Natural killer cell (primary cell): ENCODE measurements around the gene PITRM1. TPM values are rescaled to one million over a fixed set of nuclear protein-coding genes. Genes with fewer than 3 reads are reported as not detected.

Experiments
- ATAC-seq, 3 donors: fragments of 150-1000 bp in 2 of 3; fragments of 200-7000 bp in 1 of 3; cut with Tn5 transposase; 1 replicate in 1 of 3; 2 replicates in 2 of 3; pipeline ENCODE4 v1.10.0; 2021; ENCODE audit warnings: mild to moderate bottlenecking in 2 of 3, moderate library complexity in 2 of 3
- DNase-seq, 2 donors: peaks; one replicate each; pipeline versions ENCODE4 v3.0.0 to v3.0.0-alpha.2; 2013 to 2021; ENCODE audit warnings: mixed read lengths in 1 of 2
- H3K27ac ChIP-seq: one replicate; pipeline ENCODE4 v1.5.1; 2013; ENCODE audit warnings: mild to moderate bottlenecking, low read length
- H3K27me3 ChIP-seq: one replicate; pipeline ENCODE4 v1.6.1; 2013; ENCODE audit warnings: low read length; ENCODE audit not compliant: control insufficient read depth, insufficient read depth
- H3K36me3 ChIP-seq: one replicate; pipeline ENCODE4 v1.6.1; 2013; ENCODE audit warnings: low read length; ENCODE audit not compliant: control insufficient read depth, insufficient read depth
- H3K4me1 ChIP-seq: one replicate; pipeline ENCODE4 v1.6.1; 2013; ENCODE audit warnings: low read length; ENCODE audit not compliant: control insufficient read depth, insufficient read depth
- H3K4me3 ChIP-seq: one replicate; pipeline ENCODE4 v1.5.1; 2013; ENCODE audit warnings: low read length
- H3K9me3 ChIP-seq: one replicate; pipeline ENCODE4 v1.6.1; 2013; ENCODE audit warnings: low read length; ENCODE audit not compliant: control insufficient read depth, insufficient read depth
- H3K27ac Mint-ChIP-seq, 2 donors: one replicate each; pipeline ENCODE4 v1.8.0; 2022; ENCODE audit warnings: mild to moderate bottlenecking in 2 of 2, mixed read lengths in 2 of 2, moderate library complexity in 1 of 2
- H3K27me3 Mint-ChIP-seq, 2 donors: one replicate each; pipeline ENCODE4 v1.8.0; 2022; ENCODE audit warnings: low read depth in 2 of 2, mixed read lengths in 2 of 2
- H3K36me3 Mint-ChIP-seq: one replicate; pipeline ENCODE4 v1.8.0; 2022; ENCODE audit warnings: mixed read lengths
- H3K4me1 Mint-ChIP-seq, 2 donors: one replicate each; pipeline ENCODE4 v1.8.0; 2022; ENCODE audit warnings: mixed read lengths in 2 of 2
- H3K4me3 Mint-ChIP-seq: one replicate; pipeline ENCODE4 v1.8.0; 2022; ENCODE audit warnings: mild to moderate bottlenecking, moderate library complexity, mixed read lengths
- H3K9me3 Mint-ChIP-seq, 2 donors: one replicate each; pipeline ENCODE4 v1.8.0; 2022; ENCODE audit warnings: mixed read lengths in 2 of 2
- WGBS: methylation state at CpG from one replicate; pipeline ENCODE4 v1.1.7; 2013; ENCODE audit warnings: missing lambda C conversion rate; ENCODE audit not compliant: insufficient coverage; 5-methylcytosine and 5-hydroxymethylcytosine counted together
- intact Hi-C: fragments of 100-400 bp; cut with micrococcal nuclease; formaldehyde crosslinking; loops from one replicate; pipeline ENCODE4 v1.14.2; 2022
- total RNA-seq, 4 donors: library from RNA; stranded (reverse); fragments of 120-200 nt in 1 of 4; gene quantifications; one replicate each; pipeline versions ENCODE4 v1.2.3 to v1.2.4, GENCODE V29; 2013 to 2022
- TF ChIP-seq, protein P1 (sequence below): fragments of 200-600 bp; IDR thresholded peaks from one replicate; pipeline ENCODE4 v1.8.0; 2022; ENCODE audit warnings: antibody characterized with exemption

PITRM1 gene
- total RNA-seq, 3 donors from 2014 or later (not counting 1 experiment from before 2014, with no cell fraction given): 67.1 to 89.0 (median 70.6) TPM

DNA sequence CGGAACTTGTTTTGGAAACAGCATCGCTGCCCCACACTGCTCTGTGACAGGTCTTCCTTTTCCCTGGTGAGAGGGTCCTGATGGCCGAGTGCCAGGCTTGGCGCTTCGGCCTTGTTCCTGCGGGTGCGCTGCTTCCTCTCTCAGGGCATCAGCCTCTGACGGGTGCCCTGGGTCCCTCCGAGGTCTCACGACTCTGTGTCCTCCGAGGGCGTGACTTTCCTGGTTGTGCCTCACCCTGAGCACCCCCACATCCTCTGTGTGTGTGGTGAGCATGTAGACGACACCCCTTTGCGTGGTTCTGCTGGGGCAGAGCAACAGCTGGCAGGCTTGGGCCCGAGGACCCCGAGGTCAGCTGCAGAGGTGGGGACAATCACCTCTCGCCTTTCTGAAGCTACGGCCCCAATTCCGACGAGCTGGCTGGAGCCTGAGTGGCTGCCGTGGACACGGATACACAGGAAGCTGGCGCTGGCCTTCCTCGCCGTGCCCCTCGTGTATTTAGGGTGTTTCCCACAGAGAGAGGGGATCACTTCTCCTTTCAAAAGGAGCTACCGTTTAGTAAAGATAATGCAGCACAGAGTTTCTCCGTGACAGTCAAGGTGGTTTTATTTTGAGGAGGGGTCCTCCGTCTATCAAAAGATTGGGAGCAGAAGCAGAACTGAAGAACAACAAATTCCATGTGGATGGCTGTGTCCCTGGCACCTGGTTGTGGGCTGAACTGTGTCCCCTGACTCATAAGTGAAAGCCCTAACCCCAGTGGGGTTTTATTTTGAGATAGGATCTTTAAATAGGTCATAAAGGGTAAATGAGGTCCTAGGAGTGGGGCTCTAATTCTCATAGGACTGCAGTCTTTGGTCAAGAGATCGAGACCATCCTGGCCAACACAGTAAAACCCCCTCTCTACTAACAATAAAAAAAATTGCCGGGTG is 36.2 kb upstream of the PITRM1 start:
- WGBS: 63% methylated on average over 31 of the region's 31 CpGs

DNA sequence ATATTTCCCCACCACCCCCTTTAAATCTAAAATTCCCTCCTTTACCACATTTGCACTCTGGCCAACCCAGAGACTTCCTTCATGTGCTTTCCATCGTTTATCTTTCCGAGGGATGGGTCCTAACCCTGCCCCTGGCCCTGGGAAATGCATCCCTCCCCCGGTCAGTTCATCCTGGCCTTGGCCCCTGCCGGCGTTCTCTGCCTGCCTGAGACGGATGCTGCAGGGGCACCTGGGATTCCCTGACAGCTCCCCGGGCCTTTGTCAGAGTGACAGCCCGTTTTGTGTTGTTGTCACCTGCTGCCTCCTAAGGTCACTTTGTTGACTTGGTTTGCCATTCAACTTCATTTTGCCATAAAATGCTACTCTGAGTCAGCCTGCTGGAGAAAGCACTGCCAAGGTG is 34.8 kb upstream of the PITRM1 start:
- peaks cover 0 to 5% of the 10 kb centered on the region in 2 donors for H3K4me1 Mint-ChIP-seq
- Histone ChIP-seq H3K27me3 (peaks cover 2% of the 10 kb centered on the region), H3K36me3 (no peaks in the 10 kb centered on the region), H3K27ac (no peak overlapping the region), H3K4me1 (no peaks in the 10 kb centered on the region), H3K9me3 (no peaks in the 10 kb centered on the region), H3K4me3 (no peak overlapping the region)
- no peak overlapping the region for H3K4me3 Mint-ChIP-seq
- 90% methylated on average over 8 of the region's 8 CpGs for WGBS
- TF ChIP-seq, protein P1, sequence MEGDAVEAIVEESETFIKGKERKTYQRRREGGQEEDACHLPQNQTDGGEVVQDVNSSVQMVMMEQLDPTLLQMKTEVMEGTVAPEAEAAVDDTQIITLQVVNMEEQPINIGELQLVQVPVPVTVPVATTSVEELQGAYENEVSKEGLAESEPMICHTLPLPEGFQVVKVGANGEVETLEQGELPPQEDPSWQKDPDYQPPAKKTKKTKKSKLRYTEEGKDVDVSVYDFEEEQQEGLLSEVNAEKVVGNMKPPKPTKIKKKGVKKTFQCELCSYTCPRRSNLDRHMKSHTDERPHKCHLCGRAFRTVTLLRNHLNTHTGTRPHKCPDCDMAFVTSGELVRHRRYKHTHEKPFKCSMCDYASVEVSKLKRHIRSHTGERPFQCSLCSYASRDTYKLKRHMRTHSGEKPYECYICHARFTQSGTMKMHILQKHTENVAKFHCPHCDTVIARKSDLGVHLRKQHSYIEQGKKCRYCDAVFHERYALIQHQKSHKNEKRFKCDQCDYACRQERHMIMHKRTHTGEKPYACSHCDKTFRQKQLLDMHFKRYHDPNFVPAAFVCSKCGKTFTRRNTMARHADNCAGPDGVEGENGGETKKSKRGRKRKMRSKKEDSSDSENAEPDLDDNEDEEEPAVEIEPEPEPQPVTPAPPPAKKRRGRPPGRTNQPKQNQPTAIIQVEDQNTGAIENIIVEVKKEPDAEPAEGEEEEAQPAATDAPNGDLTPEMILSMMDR: no peak
- no peaks in the 10 kb centered on the region for H3K9me3 Mint-ChIP-seq
- H3K27me3 Mint-ChIP-seq: peaks cover 22 to 44% of the 10 kb centered on the region in 2 donors
- no peak overlapping the region for H3K27ac Mint-ChIP-seq
- DNase-seq: no peak
- intact Hi-C loops: no loop called here
- H3K36me3 Mint-ChIP-seq: no peaks in the 10 kb centered on the region
- no peak for ATAC-seq

More for the DNA sequence above, 36.2 kb upstream of the PITRM1 start:
- ATAC-seq (no peak), DNase-seq (no peak)
- Histone ChIP-seq H3K4me1 (no peaks in the 10 kb centered on the region), H3K27me3 (peaks cover 2% of the 10 kb centered on the region), H3K36me3 (no peaks in the 10 kb centered on the region), H3K9me3 (no peaks in the 10 kb centered on the region), H3K27ac (no peak overlapping the region), H3K4me3 (no peak overlapping the region)
- Mint-ChIP-seq H3K4me3 (no peak overlapping the region), H3K9me3 (no peaks in the 10 kb centered on the region), H3K36me3 (no peaks in the 10 kb centered on the region), H3K4me1 (peaks cover 0 to 5% of the 10 kb centered on the region in 2 donors), H3K27ac (no peak overlapping the region), H3K27me3 (peaks cover 20 to 36% of the 10 kb centered on the region in 2 donors)
- TF ChIP-seq, protein P1: no peak
- intact Hi-C loops: no loop called here

DNA sequence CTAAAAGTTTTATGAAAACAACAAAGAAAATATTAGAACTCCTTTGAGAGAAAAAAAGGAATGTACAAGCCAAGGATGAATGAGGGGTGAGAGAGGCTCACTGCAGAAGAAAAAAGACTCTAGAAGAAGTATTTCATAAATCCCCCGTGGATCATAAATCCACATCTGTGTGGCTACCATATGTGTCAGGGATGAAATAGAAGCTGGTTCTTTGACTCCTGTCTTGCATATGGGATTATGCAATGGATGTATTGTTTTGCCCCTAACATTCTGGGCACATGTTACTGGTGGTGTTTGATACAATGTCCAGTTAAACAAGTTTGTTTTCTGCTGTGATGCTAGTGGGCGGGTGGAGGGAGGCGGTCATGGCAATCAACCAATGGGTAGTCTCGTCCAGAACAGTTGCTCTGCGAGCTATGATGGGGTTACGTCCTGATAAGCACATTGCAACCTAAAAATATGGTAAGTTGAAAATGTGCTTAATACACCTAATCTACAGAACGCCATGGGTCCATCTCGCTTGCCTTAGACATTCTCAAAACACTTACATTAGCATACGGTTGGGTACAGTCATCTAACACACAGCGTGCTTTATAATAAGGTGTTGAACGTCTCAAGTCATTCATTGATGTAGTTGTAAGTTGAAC is 34.1 kb upstream of the PITRM1 start:
- H3K27ac ChIP-seq: no peak overlapping the region
- intact Hi-C loops: no loop called here
- H3K4me3 ChIP-seq: no peak overlapping the region
- WGBS: over 99% methylated on average over 8 of the region's 11 CpGs
- Mint-ChIP-seq H3K9me3 (no peaks in the 10 kb centered on the region), H3K27me3 (peaks cover 26 to 48% of the 10 kb centered on the region in 2 donors), H3K4me1 (peaks cover 0 to 5% of the 10 kb centered on the region in 2 donors), H3K36me3 (no peaks in the 10 kb centered on the region), H3K4me3 (no peak overlapping the region), H3K27ac (no peak overlapping the region)
- no peaks in the 10 kb centered on the region for H3K9me3 ChIP-seq
- H3K4me1 ChIP-seq: no peaks in the 10 kb centered on the region
- H3K36me3 ChIP-seq: no peaks in the 10 kb centered on the region
- ATAC-seq (no peak), DNase-seq (no peak)
- TF ChIP-seq, protein P1: no peak
- H3K27me3 ChIP-seq: peaks cover 2% of the 10 kb centered on the region
